OCI-LY7 (cell line): ENCODE data around the gene SERHL2. TPM values are rescaled to one million over a fixed set of nuclear protein-coding genes. Genes with fewer than 3 reads are reported as not detected.
A peak's percentile ranks its signal among the peaks of the same experiment; 100 is the strongest.
"Not testable (repeated sequence)": the region's sequence is repeated elsewhere in the genome, so short reads cannot be mapped to it uniquely, and the experiment has no call there.

ENCODE experiments used
- BruUV-seq: library from RNA; stranded (reverse); fragments of 400-500 nt; replicated peaks from 2 replicates; lab custom pipeline; 2021; lab: Mats Ljungman, UMichigan
- CTCF ChIA-PET: fragments of 300-600 bp; sonication (Branson Sonifier 250); formaldehyde crosslinking; loops from one replicate; lab custom pipeline; 2022; ENCODE audit warnings: antibody characterized with exemption; ENCODE audit not compliant: unreplicated experiment; lab: Charles Lee
- POLR2A ChIA-PET: fragments of 300-600 bp; sonication (Branson Sonifier 250); formaldehyde crosslinking; loops from one replicate; lab custom pipeline; 2022; ENCODE audit warnings: antibody characterized with exemption; lab: Charles Lee
- DNase-seq: peaks from one replicate; pipeline ENCODE4 v3.0.0-alpha.2; 2015; ENCODE audit warnings: low spot score
- H2AFZ ChIP-seq: fragments of 200-600 bp; sonication (generic), shearing (Covaris generic); 2 replicates; pipeline ENCODE4 v1.6.1; 2014; ENCODE audit warnings: mild to moderate bottlenecking, antibody characterized with exemption, low read length, moderate library complexity
- H3K27ac ChIP-seq: fragments of 200-600 bp; sonication (generic); 2 replicates; pipeline ENCODE4 v1.5.1; 2014; ENCODE audit warnings: mixed run types, low read depth, mild to moderate bottlenecking, moderate library complexity, low read length, inconsistent platforms; ENCODE audit not compliant: poor library complexity, severe bottlenecking
- H3K36me3 ChIP-seq: fragments of 200-600 bp; sonication (generic); 2 replicates; pipeline ENCODE4 v1.6.1; 2014; ENCODE audit warnings: mild to moderate bottlenecking, antibody characterized with exemption, low read length, moderate library complexity, mixed read lengths; ENCODE audit not compliant: insufficient read depth
- H3K4me1 ChIP-seq: fragments of 200-600 bp; sonication (generic); 2 replicates; pipeline ENCODE4 v1.5.1; 2014; ENCODE audit warnings: mild to moderate bottlenecking, low read length; ENCODE audit not compliant: insufficient read depth, poor library complexity, severe bottlenecking
- H3K4me2 ChIP-seq: fragments of 200-600 bp; sonication (generic); 2 replicates; pipeline ENCODE4 v1.6.1; 2014; ENCODE audit warnings: mild to moderate bottlenecking, low read length
- H3K4me3 ChIP-seq: fragments of 200-600 bp; sonication (generic); 2 replicates; pipeline ENCODE4 v1.5.1; 2014; ENCODE audit warnings: mild to moderate bottlenecking, low read depth, low read length; ENCODE audit not compliant: poor library complexity, severe bottlenecking
- H3K79me2 ChIP-seq: fragments of 200-600 bp; sonication (generic); 2 replicates; pipeline ENCODE4 v1.6.1; 2016; ENCODE audit warnings: low read depth, mild to moderate bottlenecking, low read length, moderate library complexity, mixed read lengths; ENCODE audit not compliant: insufficient read depth
- H3K9me2 ChIP-seq: fragments of 200-600 bp; sonication (generic); 2 replicates; pipeline ENCODE4 v1.6.1; 2016; ENCODE audit warnings: mild to moderate bottlenecking, low read length, mixed read lengths; ENCODE audit not compliant: insufficient read depth
- H3K9me3 ChIP-seq: fragments of 200-600 bp; sonication (generic); 2 replicates; pipeline ENCODE4 v1.6.1; 2014; ENCODE audit warnings: mild to moderate bottlenecking, mixed run types, low read length, mixed read lengths
- H4K20me1 ChIP-seq: fragments of 200-600 bp; sonication (generic); 2 replicates; pipeline ENCODE4 v1.6.1; 2014; ENCODE audit warnings: mild to moderate bottlenecking, antibody characterized with exemption, low read length, moderate library complexity, mixed read lengths; ENCODE audit not compliant: insufficient read depth
- EZH2phosphoT487 ChIP-seq: fragments of 200-600 bp; sonication (generic); IDR thresholded peaks from 2 replicates; pipeline ENCODE4 v1.6.1; 2018; ENCODE audit warnings: low read depth, borderline replicate concordance, mild to moderate bottlenecking, mixed run types, antibody characterized with exemption, low read length, moderate library complexity, mixed read lengths
- intact Hi-C: fragments of 100-400 bp; cut with micrococcal nuclease; formaldehyde crosslinking; loops from one replicate; pipeline ENCODE4 v1.10.0; 2022; ENCODE audit not compliant: unreplicated experiment
- total RNA-seq, 2 experiments: library from RNA; depleted of rRNA in 1 of 2; stranded (reverse); fragments of >200 nt in 1 of 2; shearing (Covaris generic) in 1 of 2; gene quantifications; 2 replicates each; pipeline ENCODE4 v1.2.3, GENCODE V29; 2014 to 2022
- TF ChIP-seq, protein P1 (sequence below): fragments of 200-600 bp; sonication (generic); conservative IDR thresholded peaks from 2 replicates; pipeline ENCODE4 v1.5.1; 2014; ENCODE audit warnings: mild to moderate bottlenecking, antibody characterized with exemption, low read length, moderate library complexity, mixed read lengths

Gene SERHL2
- total RNA-seq, 2 experiments from 2014 or later, result 36.4 to 98.0 TPM

DNA sequence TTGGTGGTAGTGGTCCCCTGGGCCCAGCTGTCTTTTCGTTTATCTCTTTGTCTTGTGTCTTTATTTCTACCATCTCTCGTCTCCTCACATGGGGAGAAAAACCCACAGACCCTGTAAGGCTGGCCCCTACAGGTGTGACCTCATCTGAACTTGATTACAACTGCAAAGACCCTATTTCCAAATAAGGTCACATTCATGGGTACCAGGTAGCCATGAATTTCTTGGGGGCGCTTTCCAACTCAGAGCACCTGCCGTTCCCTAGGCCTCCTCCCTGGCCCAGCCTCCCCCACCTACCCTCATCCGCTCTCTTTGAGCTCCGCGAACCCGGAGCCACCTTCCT lies 20.1 kb upstream of the SERHL2 start:
- Histone ChIP-seq H3K9me2 (no peaks in the 10 kb centered on the region), H4K20me1 (no peaks in the 10 kb centered on the region), H3K27ac (peak overlapping the region; percentile 93), H3K9me3 (no peaks in the 10 kb centered on the region), H3K79me2 (peaks cover 6% of the 10 kb centered on the region; the same call in 1 of the 2 replicates), H2AFZ (no peak overlapping the region), H3K4me1 (peaks cover 94% of the 10 kb centered on the region), H3K36me3 (no peaks in the 10 kb centered on the region), H3K4me3 (peak overlapping the region; percentile 59), H3K4me2 (peak overlapping the region; percentile 84)
- intact Hi-C loops, result loop anchor here (2.0 kb wide), 1 partner anchor 17 kb away; no protein-coding TSS in a partner anchor
- DNase-seq, result no peak
- CTCF ChIA-PET, result no interaction called here
- POLR2A ChIA-PET, result interaction anchor here (1.2 to 1.6 kb wide), 3 partner anchors 12 to 18 kb away, joined by 3 to 6 read pairs (median 3); no protein-coding TSS in a partner anchor
- TSS peak; percentile 95 for BruUV-seq
- no peak for TF ChIP-seq EZH2phosphoT487
- TF ChIP-seq, protein P1, sequence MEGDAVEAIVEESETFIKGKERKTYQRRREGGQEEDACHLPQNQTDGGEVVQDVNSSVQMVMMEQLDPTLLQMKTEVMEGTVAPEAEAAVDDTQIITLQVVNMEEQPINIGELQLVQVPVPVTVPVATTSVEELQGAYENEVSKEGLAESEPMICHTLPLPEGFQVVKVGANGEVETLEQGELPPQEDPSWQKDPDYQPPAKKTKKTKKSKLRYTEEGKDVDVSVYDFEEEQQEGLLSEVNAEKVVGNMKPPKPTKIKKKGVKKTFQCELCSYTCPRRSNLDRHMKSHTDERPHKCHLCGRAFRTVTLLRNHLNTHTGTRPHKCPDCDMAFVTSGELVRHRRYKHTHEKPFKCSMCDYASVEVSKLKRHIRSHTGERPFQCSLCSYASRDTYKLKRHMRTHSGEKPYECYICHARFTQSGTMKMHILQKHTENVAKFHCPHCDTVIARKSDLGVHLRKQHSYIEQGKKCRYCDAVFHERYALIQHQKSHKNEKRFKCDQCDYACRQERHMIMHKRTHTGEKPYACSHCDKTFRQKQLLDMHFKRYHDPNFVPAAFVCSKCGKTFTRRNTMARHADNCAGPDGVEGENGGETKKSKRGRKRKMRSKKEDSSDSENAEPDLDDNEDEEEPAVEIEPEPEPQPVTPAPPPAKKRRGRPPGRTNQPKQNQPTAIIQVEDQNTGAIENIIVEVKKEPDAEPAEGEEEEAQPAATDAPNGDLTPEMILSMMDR, result no peak

DNA sequence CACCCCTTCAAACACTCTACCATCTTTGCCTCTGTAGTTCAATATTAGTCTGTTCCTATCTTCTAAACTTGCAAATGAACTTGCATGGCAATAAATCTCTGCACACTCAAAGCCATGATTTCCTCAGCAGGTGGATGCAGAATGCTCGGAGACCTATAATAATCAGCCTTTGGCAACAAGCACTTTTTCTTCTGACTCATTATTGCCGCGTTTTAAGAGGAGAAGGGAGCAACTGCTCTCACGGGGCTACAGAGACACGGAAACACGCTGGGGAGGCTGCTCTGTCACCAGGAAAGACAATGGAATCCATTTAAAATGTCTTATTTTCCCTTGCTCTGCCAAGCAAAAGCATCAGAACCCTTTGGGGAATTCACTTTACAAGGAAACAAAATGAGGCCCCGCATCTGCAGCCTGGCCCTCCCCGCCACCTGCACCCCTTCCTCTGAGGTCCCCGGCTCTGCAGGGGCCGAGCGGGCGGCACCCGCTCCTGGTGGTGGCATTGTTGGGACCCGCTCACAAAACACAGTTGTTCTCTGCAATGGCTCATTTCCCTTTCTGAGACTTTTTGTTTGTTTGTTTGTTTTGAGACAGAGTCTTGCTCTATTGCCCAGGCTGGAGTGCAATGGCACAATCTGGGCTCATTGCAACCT lies 18.5 kb upstream of the SERHL2 start:
- BruUV-seq, CTCF ChIA-PET, DNase-seq, H3K9me2 ChIP-seq, H2AFZ ChIP-seq, H3K36me3 ChIP-seq, H3K79me2 ChIP-seq, H4K20me1 ChIP-seq, H3K9me3 ChIP-seq: not testable (repeated sequence)
- Histone ChIP-seq H3K4me2 (peak overlapping the region; percentile 64), H3K4me1 (peaks cover 93% of the 10 kb centered on the region), H3K27ac (peak overlapping the region; percentile 93), H3K4me3 (peak overlapping the region; percentile 27)
- POLR2A ChIA-PET, result interaction anchor here (1.3 to 1.6 kb wide), 2 partner anchors 10 to 17 kb away, joined by 3 to 6 read pairs; no protein-coding TSS in a partner anchor
- intact Hi-C loops, result loop anchor here (5.0 kb wide), 1 partner anchor 182 kb away; no protein-coding TSS in a partner anchor

DNA sequence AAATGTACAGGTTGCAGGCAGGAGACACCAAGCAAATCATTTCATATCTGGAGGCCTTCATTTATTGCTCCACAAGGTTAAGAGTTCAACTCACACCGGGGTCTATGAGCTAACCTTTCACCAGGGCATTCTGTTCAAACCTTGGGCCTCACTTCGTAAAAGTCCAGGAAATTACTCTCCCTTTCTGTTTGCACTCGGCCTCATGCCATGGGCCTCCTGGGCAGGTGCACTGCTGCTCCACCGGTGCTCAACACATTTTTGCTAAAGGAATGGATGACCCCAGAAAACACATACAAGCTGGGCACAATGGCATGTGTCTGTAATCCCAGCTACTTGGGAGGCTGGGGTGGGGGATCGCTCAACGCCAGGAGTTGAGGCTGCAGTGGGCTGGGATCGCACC lies 17.6 kb upstream of the SERHL2 start:
- no peak overlapping the region for H2AFZ ChIP-seq
- H3K9me2 ChIP-seq, result no peaks in the 10 kb centered on the region
- BruUV-seq, result no TSS peak
- H3K4me1 ChIP-seq, result peaks cover 88% of the 10 kb centered on the region
- intact Hi-C loops, result loop anchor here (5.0 kb wide), 1 partner anchor 181 kb away; no protein-coding TSS in a partner anchor
- peak overlapping the region; percentile 57 for H3K4me2 ChIP-seq
- H4K20me1 ChIP-seq, result no peaks in the 10 kb centered on the region
- no peaks in the 10 kb centered on the region for H3K9me3 ChIP-seq
- POLR2A ChIA-PET, result interaction anchor here (0.6 to 1.3 kb wide), 4 partner anchors 10 to 759 kb away, joined by 3 to 5 read pairs (median 4); no protein-coding TSS in a partner anchor
- H3K79me2 ChIP-seq, result peaks cover 6% of the 10 kb centered on the region; the same call in 1 of the 2 replicates
- TF ChIP-seq, protein P1, result no peak
- TF ChIP-seq EZH2phosphoT487, result no peak
- CTCF ChIA-PET, result no interaction called here
- peak; percentile 39 for DNase-seq
- H3K4me3 ChIP-seq, result peak overlapping the region; percentile 42
- no peaks in the 10 kb centered on the region for H3K36me3 ChIP-seq
- peak overlapping the region; percentile 93 for H3K27ac ChIP-seq

DNA sequence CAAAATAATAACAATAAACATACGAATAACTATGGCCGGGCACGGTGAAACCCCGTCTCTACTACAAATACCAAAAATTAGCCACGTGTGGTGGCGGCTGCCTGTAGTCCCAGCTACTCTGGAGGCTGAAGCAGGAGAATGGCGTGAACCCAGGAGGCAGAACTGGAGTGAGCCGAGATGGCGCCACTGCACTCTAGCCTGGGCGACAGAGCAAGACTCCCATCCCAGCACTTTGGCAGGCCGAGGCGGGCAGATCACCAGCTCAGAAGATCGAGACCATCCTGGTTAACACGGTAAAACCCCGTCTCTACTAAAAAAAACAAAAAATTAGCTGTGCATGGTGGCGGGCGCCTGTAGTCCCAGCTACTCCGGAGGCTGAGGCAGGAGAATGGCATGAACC lies 17.1 kb upstream of the SERHL2 start:
- H3K36me3 ChIP-seq, BruUV-seq, H3K9me3 ChIP-seq, DNase-seq, H3K9me2 ChIP-seq, H4K20me1 ChIP-seq, CTCF ChIA-PET, H3K79me2 ChIP-seq, H2AFZ ChIP-seq: not testable (repeated sequence)
- peak overlapping the region; percentile 57 for H3K4me2 ChIP-seq
- peaks cover 88% of the 10 kb centered on the region for H3K4me1 ChIP-seq
- peak overlapping the region; percentile 93 for H3K27ac ChIP-seq
- intact Hi-C loops, result loop anchor here (5.0 kb wide), 1 partner anchor 181 kb away; no protein-coding TSS in a partner anchor
- POLR2A ChIA-PET, result interaction anchor here (1.0 to 1.3 kb wide), 3 partner anchors 9 to 13 kb away, joined by 3 to 5 read pairs (median 4); no protein-coding TSS in a partner anchor
- H3K4me3 ChIP-seq, result peak overlapping the region; percentile 42
